Mesodermal cell (in vitro differentiated cells): Measurements from ENCODE around the gene RNF141.

Source experiments
- H3K27ac ChIP-seq: 2 replicates; pipeline ENCODE4 v1.7.0; 2013; ENCODE audit warnings: mild to moderate bottlenecking, low read depth, low read length, moderate library complexity; ENCODE audit not compliant: severe bottlenecking
- H3K36me3 ChIP-seq: 2 replicates; pipeline ENCODE4 v1.7.1; 2013; ENCODE audit warnings: mild to moderate bottlenecking, low read length, moderate library complexity; ENCODE audit not compliant: control insufficient read depth, insufficient read depth
- H3K4me1 ChIP-seq: one replicate; pipeline ENCODE4 v1.7.1; 2013; ENCODE audit warnings: mild to moderate bottlenecking, low read length; ENCODE audit not compliant: insufficient read depth, control insufficient read depth, poor library complexity, severe bottlenecking
- H3K4me3 ChIP-seq: 2 replicates; pipeline ENCODE4 v1.7.0; 2013; ENCODE audit warnings: low read length, control low read depth, mild to moderate bottlenecking; ENCODE audit not compliant: insufficient read depth, poor library complexity, severe bottlenecking; ENCODE audit errors: extremely low read depth
- H3K9me3 ChIP-seq: 2 replicates; pipeline ENCODE4 v1.7.1; 2013; ENCODE audit warnings: mild to moderate bottlenecking, low read length, moderate library complexity; ENCODE audit not compliant: control insufficient read depth
- WGBS, 2 experiments: methylation state at CpG; one replicate each; pipeline ENCODE4 v1.1.5; 2013; ENCODE audit warnings: missing lambda C conversion rate in 2 of 2; ENCODE audit not compliant: insufficient coverage in 2 of 2; 5-methylcytosine and 5-hydroxymethylcytosine counted together

RNF141 gene

DNA sequence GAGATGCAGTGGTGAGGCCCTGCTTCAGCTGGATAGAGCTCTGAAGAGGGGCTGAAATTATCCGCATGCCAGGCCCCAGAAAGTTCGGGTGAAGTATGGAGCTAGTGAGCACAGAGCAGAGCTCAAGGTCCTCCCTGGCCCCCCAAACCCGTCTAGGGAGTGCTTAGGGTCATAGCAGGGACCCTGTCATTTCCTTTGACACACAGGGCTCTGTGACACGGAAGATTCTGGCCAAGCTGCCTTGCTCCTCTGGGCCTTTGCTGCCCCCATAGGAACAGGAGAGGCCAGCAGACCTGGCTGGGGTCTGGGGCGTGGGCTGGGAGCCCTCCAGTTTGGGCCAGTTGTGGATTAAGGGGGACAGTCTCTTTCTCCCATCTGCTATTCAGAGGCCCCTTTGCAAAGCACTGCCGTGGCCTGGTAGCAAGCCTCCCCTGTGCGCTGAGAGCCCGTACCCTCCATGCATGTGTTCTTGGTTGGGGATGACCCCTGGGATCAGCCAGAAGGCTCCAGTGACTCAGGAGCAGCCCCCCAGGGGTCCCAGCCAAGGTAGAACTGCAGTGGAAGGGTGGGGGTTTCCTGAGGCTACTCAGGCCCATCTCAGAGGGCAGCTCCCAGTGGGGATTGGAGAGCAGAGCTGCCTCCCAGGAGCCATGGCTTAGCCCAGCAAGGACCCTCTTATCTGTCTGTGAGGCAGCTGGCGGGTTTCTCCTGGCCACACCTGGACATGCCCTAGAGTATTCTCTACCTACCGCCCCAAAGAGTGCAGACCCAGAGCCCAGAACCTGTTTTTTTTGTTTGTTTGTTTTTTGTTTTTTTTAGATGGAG lies 42.3 kb downstream of the RNF141 start:
- Histone ChIP-seq H3K36me3 (peaks cover 13% of the 10 kb centered on the region), H3K9me3 (no peaks in the 10 kb centered on the region), H3K4me3 (no peak overlapping the region), H3K27ac (no peak overlapping the region), H3K4me1 (no peaks in the 10 kb centered on the region)
- WGBS, 2 experiments: 85 to 86% methylated on average over 8 to 9 of the region's 10 CpGs

DNA sequence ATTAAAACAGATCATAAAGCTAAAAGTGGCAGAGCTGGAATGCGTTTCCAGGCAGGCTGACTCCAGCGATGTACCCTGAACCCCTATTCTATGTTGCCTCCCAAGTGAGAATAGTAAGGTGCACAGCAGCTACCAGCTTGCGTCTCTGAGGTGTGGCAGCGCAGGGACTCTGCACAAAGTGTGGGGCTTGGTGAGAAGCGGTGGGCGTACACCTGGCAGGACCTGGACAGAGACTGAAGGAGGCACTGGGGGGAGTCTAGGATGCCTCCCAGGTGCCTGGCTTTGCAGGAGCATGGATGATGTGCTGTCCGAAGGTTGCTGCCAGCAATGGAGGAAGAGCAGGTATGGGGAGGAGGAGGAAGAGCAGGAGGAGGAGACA lies 43.0 kb downstream of the RNF141 start:
- Histone ChIP-seq H3K9me3 (no peaks in the 10 kb centered on the region), H3K4me1 (no peaks in the 10 kb centered on the region), H3K4me3 (no peak overlapping the region), H3K36me3 (peaks cover 13% of the 10 kb centered on the region), H3K27ac (no peak overlapping the region)
- WGBS, 2 experiments: 93 to 99% methylated on average over 7 of the region's 7 CpGs

DNA sequence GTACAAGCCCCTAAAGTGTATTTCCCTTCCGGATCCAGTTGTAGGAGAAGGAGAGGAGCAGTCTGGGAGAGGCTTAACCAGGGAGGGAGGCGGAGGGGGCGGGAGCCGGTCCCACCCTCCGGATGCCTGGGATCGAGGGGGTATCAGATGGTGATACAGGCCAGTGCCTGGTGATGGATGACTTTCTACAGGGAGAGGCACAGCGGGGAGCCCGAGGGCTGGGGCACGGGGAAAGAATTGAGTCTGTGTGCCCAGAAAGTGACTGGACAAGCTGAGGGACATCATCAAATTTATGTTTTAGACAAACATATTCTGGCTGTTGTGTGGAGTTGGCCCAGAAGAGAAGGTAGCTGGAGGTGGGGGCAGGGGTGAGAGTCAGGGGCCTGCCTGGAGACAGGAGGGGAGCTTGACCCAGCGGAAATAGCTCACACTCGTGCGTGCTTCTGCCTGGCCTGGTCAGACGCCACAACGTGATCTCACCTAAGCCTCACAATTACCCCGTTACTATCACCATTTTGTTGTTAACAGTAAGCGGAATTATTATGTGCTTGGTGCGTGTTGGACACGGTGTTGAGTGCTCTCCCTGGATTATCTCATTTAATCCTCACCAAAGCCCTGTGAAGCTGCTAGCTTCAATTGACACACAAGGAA lies 43.5 kb downstream of the RNF141 start:
- Histone ChIP-seq H3K36me3 (peaks cover 13% of the 10 kb centered on the region), H3K27ac (no peak overlapping the region), H3K9me3 (no peaks in the 10 kb centered on the region), H3K4me3 (no peak overlapping the region), H3K4me1 (no peaks in the 10 kb centered on the region)
- WGBS, 2 experiments: 92 to 93% methylated on average over 12 to 13 of the region's 18 CpGs

DNA sequence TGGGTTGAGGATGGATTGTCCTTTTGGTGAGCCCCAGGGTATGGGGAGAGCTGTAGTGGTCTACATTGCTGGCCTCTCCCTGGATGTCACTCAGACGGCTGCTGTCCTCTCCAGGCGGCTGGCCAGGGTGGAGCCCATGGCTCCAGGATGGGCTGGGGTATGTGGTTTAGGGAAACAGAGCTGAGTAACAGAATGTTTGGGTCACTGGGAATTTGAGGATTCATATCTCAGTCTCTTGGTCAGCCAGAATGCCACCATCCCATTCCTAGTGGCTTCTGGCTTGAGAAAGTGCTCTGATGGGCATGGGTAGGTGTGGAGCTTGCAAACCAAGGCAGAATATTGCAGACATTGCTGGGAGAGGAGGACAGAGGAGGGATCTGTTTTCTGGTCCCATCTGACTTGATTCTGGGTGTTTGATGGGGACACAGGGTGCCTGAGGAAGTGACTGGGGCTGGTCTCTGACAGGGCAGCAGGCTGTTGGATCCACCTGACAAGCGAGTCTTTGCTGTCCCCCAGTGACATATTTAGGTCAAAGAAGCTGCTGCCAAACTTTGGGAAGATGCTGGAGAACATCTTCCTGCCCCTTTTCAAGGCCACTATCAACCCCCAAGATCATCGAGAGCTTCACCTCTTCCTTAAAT lies 44.6 kb downstream of the RNF141 start:
- WGBS, 2 experiments: 96 to 100% methylated on average over 3 of the region's 4 CpGs
- no peak overlapping the region for H3K27ac ChIP-seq
- no peaks in the 10 kb centered on the region for H3K9me3 ChIP-seq
- H3K4me1 ChIP-seq: peaks cover under 1% of the 10 kb centered on the region
- H3K36me3 ChIP-seq: peaks cover 9% of the 10 kb centered on the region
- H3K4me3 ChIP-seq: no peak overlapping the region

DNA sequence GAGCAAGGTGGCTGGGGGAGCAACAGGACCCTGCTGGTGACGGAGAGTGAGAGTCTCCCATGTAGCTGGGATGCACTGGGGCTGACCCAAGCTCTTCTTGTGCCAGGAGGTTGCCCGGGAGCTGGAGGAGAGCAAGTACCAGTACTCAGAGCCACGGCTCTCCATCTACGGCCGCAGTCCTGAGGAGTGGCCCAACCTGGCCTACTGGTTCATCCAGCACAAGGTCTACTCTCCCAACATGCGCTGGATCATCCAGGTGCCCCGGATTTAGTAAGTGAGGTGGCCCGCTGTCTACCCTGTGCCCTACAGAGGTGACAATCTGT lies 45.6 kb downstream of the RNF141 start:
- 86 to 97% methylated on average over 5 to 8 of the region's 8 CpGs for WGBS, 2 experiments
- Histone ChIP-seq H3K36me3 (peaks cover 7% of the 10 kb centered on the region), H3K27ac (no peak overlapping the region), H3K4me1 (peaks cover 8% of the 10 kb centered on the region), H3K4me3 (no peak overlapping the region), H3K9me3 (no peaks in the 10 kb centered on the region)

DNA sequence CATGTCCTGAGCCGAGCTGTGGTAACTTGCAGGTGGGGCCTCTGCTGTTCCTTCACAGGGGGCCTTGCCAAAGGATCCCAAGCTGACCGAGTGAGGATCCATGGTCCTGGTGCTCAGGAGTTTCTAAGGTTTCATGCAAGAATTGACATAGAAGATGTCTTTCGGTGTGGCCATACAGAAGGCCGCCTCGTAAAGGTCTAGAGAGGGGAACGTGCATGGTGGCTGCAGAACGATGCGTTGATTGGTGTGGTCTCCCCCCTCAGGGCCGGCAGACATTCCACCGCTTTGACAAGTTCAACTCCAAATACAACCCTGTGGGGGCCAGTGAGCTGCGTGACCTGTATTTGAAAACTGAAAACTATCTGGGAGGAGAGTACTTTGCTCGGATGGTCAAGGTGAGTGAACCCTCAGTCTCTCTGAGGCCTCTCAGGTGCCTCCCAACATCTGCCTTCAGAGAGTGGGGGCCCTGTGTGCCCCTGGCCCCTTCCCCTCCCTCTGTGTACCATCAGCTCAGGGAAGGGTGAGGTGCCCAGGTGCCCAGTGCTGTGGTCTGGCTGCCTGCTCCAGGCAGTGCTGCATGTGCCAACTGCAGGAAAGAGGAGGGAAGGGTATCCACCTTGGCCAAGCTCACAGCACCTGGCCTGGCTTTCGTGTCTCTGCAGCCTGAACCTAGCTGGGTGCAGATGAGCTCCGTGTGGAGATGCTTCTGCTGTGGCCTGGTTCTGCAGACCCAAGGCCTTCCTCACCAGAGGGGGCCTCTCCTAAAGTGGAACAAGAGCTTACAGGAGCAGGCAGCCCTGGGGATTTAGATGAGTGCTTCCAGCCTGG lies 46.1 kb downstream of the RNF141 start:
- Histone ChIP-seq H3K36me3 (peaks cover 2% of the 10 kb centered on the region), H3K4me1 (peaks cover 8% of the 10 kb centered on the region), H3K9me3 (no peaks in the 10 kb centered on the region), H3K4me3 (no peak overlapping the region), H3K27ac (no peak overlapping the region)
- WGBS, 2 experiments: 96 to 97% methylated on average over 8 to 12 of the region's 14 CpGs

DNA sequence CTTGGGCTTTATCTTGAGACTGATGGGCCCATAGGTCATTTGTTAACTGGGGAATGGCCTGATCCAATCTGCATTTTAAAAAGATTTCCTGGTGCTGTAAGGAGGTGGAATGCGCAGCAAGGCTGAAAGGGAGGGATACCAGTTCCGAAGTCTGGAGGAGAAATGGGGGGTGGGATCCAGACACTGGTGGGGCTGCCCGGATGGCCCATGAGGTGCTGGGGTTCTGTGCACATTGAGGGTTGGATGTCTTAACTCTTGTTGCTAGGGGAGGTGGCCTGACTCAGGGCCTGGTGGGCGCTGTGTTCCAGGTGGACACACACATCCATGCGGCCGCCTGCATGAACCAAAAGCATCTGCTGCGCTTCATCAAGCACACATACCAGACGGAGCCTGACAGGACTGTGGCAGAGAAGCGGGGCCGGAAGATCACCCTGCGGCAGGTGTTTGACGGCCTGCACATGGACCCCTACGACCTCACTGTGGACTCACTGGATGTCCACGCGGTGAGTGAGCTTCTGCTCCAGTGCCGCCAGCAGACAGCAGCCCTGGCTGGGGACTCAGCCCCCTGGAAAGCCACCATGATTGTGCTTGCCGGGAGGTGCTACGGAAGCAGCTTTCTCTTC lies 47.8 kb downstream of the RNF141 start:
- no peak overlapping the region for H3K4me3 ChIP-seq
- H3K4me1 ChIP-seq: peaks cover 8% of the 10 kb centered on the region
- no peak overlapping the region for H3K27ac ChIP-seq
- no peaks in the 10 kb centered on the region for H3K36me3 ChIP-seq
- 94 to 97% methylated on average over 18 of the region's 18 CpGs for WGBS, 2 experiments
- no peaks in the 10 kb centered on the region for H3K9me3 ChIP-seq

DNA sequence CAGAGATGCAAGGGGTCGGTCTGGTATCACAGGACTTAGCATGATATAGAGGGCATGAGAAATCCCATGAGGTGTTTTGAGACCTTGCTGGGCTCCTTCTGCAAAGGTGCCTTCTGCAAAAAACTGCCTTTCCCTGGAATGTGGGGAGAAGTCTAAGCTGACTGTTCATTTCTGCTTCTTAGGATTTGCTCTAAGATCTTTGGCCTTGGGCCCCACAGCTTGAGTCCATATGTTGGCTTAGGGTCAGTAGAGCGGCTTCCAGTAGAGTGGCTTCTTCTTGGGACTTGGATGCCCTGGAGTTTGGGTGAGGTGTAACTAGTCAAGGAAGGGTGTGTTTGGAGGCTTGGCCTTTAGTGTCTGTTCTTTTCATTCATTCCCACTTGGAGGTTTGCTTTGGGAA lies 48.9 kb downstream of the RNF141 start:
- no peaks in the 10 kb centered on the region for H3K36me3 ChIP-seq
- H3K4me1 ChIP-seq: peaks cover 12% of the 10 kb centered on the region
- WGBS, 2 experiments: 100% methylated on average over 2 of the region's 2 CpGs
- no peak overlapping the region for H3K27ac ChIP-seq
- H3K4me3 ChIP-seq: no peak overlapping the region
- no peaks in the 10 kb centered on the region for H3K9me3 ChIP-seq

DNA sequence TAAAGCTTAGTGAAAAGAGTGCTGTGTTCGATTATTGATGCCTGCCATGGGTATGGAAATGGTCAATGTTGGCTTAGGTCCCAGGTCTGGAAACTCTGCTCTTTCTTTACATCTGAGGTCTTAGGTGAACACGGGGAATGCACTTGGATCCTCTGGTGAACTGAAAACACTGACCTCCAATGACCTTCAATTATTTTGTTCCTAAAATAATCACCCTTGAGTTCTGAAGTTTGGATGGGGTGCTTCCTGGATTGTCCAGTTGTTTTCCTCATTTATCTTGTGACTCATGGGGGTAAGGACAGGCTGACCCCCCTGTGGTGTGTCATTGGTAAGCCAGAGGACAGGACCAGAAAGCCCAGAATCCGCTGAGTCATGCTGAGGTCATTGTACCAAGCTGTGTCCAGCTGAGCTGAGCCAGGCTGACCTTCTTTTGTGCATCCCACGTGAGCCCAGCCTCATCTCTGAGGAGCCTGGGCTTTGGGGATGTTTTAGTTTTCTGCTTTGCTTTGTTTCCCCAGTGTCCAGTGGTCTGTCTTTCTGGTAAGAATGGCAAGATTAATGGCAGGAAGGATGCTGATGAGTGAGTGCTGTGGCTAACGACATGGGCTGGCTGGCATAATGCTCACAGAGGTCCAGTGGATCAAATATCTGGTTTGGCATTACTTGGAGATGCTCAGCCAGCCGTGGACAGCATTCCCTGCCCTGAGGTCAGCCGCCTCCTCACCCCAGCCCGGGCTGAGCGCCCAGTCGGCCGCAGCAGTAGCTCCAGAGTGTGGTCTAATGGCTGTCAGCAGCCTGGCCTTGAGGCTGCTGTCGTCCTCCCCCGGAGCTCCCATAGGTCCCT lies 50.4 kb downstream of the RNF141 start:
- Histone ChIP-seq H3K9me3 (no peaks in the 10 kb centered on the region), H3K4me3 (no peak overlapping the region), H3K36me3 (no peaks in the 10 kb centered on the region), H3K27ac (peak overlapping the region; percentile 81), H3K4me1 (peaks cover 12% of the 10 kb centered on the region)
- 77 to 88% methylated on average over 11 of the region's 13 CpGs for WGBS, 2 experiments
